Measurements from ENCODE around the gene PGLYRP4. TPM values are rescaled to one million over a fixed set of nuclear protein-coding genes. Genes with fewer than 3 reads are reported as not detected.

PGLYRP4 gene
- total and polyA plus RNA-seq, 8 donors = 4.3 TPM; not detected in 7

GRCh38 chr1:153363641-153364040 lies 15.0 kb upstream of the PGLYRP4 start:
- H3K27me3 ChIP-seq = peaks cover 0 to 17% (median 5%) of the 10 kb centered on the region in 3 donors
- no peaks in the 10 kb centered on the region for H3K36me3 ChIP-seq
- intact Hi-C loops (cut with DNase I; ENCODE audit: low total_unique reads) = no loop called here
- H3K4me1 ChIP-seq = no peaks in the 10 kb centered on the region
- DNase-seq = no peak
- WGBS, 5 donors = 45 to 69% (median 66%) methylated on average over 3 of the region's 3 CpGs
- no peak for TF ChIP-seq POLR2A (IDR thresholded peaks at IDR 0.05)
- no peak for TF ChIP-seq EP300 (IDR thresholded peaks at IDR 0.05)
- TF ChIP-seq CTCF (IDR thresholded peaks at IDR 0.05) = no peak
- no peak for TF ChIP-seq POLR2AphosphoS5 (IDR thresholded peaks at IDR 0.05)
- H3K4me3 ChIP-seq = no peak overlapping the region
- H3K27ac ChIP-seq = no peak overlapping the region
- no peaks in the 10 kb centered on the region for H3K9me3 ChIP-seq

- Histone ChIP-seq H3K4me3 (no peak overlapping the region), H3K27ac (no peak overlapping the region), H3K36me3 (no peaks in the 10 kb centered on the region), H3K9me3 (no peaks in the 10 kb centered on the region), H3K4me1 (no peaks in the 10 kb centered on the region), H3K27me3 (peaks cover 0 to 22% (median 5%) of the 10 kb centered on the region in 3 donors)
- intact Hi-C loops (cut with DNase I; ENCODE audit: low total_unique reads) = no loop called here
- WGBS, 5 donors = 74 to 100% (median 81%) methylated on average over 1 to 3 of the region's 3 CpGs
- TF ChIP-seq POLR2AphosphoS5 (IDR thresholded peaks at IDR 0.05) = no peak
- no peak for TF ChIP-seq POLR2A (IDR thresholded peaks at IDR 0.05)
- TF ChIP-seq EP300 (IDR thresholded peaks at IDR 0.05) = no peak
- TF ChIP-seq CTCF (IDR thresholded peaks at IDR 0.05) = no peak
- peak in 1 of 2 donors; percentile 43 for DNase-seq
Measured at GRCh38 chr1:153362187-153362775, 13.6 kb upstream of the PGLYRP4 start.

GRCh38 chr1:153361480-153362109 lies 13.0 kb upstream of the PGLYRP4 start:
- TF ChIP-seq POLR2A (IDR thresholded peaks at IDR 0.05) = no peak
- no peak for TF ChIP-seq EP300 (IDR thresholded peaks at IDR 0.05)
- no peak for TF ChIP-seq POLR2AphosphoS5 (IDR thresholded peaks at IDR 0.05)
- no peak for TF ChIP-seq CTCF (IDR thresholded peaks at IDR 0.05)
- Histone ChIP-seq H3K9me3 (no peaks in the 10 kb centered on the region), H3K36me3 (no peaks in the 10 kb centered on the region), H3K27me3 (peaks cover 0 to 23% (median 5%) of the 10 kb centered on the region in 3 donors), H3K27ac (peak overlapping the region in 2 of 5 donors; percentile 36 to 77), H3K4me3 (no peak overlapping the region), H3K4me1 (no peaks in the 10 kb centered on the region)
- DNase-seq = no peak
- WGBS, 5 donors = 72 to 87% (median 81%) methylated on average over 2 to 4 of the region's 4 CpGs
- intact Hi-C loops (cut with DNase I; ENCODE audit: low total_unique reads) = no loop called here

GRCh38 chr1:153360592-153361479 lies 12.2 kb upstream of the PGLYRP4 start:
- Histone ChIP-seq H3K27me3 (peaks cover 0 to 22% (median 5%) of the 10 kb centered on the region in 3 donors), H3K36me3 (no peaks in the 10 kb centered on the region), H3K4me3 (peak overlapping the region in 2 of 4 donors; percentile 27 to 40), H3K4me1 (no peaks in the 10 kb centered on the region), H3K9me3 (no peaks in the 10 kb centered on the region), H3K27ac (peak overlapping the region in 2 of 5 donors; percentile 36 to 77)
- DNase-seq = no peak
- TF ChIP-seq EP300 (IDR thresholded peaks at IDR 0.05) (no peak), POLR2AphosphoS5 (IDR thresholded peaks at IDR 0.05) (no peak), POLR2A (IDR thresholded peaks at IDR 0.05) (no peak), CTCF (IDR thresholded peaks at IDR 0.05) (no peak)
- intact Hi-C loops (cut with DNase I; ENCODE audit: low total_unique reads) = no loop called here
- 74 to 85% (median 79%) methylated on average over 5 to 11 of the region's 11 CpGs for WGBS, 5 donors
